Activated CD8-positive, alpha-beta memory T cell treated with anti-CD3 and anti-CD28 coated beads, Interleukin-2, amount 50 U/mL, for 24 hours (primary cell): Measurements from ENCODE around the gene TIMM13.
"Not testable (repeated sequence)": the region's sequence is repeated elsewhere in the genome, so short reads cannot be mapped to it uniquely, and the experiment has no call there.

ENCODE experiments used
- DNase-seq: peaks from one replicate; pipeline ENCODE4 v3.0.0-alpha.2; 2020; ENCODE audit errors: extremely low read depth

The TIMM13 gene

DNA sequence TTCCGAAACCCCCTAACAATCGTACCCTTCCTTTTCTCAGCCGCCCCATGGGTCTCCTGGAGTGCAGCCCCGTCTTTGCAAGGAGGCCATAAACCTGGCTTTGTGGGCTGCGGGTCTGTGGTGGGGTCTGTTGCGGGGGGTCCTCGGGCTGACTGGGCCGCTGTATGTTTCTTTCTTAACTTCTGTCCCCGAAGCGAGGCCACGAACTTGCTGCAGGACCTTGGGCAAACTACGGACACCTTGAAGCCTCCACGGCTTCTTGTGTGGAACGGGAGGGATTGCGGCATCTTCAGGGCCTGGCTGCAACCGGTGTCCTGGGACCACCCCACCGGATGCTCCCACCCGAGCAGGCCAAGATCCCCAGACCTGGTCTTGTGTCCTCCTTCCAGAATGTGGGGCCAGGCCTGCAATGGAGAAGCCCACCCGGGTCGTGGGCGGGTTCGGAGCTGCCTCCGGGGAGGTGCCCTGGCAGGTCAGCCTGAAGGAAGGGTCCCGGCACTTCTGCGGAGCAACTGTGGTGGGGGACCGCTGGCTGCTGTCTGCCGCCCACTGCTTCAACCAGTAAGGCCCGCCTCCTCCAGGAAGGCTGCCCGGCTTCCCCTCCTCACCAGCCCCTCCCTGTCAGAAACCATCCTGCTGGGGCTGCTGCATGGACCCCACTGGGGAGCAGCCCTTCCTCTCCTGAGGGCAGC lies 12.0 kb downstream of the TIMM13 start:
- DNase-seq = no peak

DNA sequence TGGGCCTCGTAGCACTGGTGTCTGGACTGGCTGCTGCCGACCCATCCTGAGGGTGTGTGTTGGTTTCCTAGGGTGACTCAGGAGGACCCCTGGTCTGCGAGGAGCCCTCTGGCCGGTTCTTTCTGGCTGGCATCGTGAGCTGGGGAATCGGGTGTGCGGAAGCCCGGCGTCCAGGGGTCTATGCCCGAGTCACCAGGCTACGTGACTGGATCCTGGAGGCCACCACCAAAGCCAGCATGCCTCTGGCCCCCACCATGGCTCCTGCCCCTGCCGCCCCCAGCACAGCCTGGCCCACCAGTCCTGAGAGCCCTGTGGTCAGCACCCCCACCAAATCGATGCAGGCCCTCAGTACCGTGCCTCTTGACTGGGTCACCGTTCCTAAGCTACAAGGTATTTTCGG lies 13.8 kb downstream of the TIMM13 start:
- no peak for DNase-seq

DNA sequence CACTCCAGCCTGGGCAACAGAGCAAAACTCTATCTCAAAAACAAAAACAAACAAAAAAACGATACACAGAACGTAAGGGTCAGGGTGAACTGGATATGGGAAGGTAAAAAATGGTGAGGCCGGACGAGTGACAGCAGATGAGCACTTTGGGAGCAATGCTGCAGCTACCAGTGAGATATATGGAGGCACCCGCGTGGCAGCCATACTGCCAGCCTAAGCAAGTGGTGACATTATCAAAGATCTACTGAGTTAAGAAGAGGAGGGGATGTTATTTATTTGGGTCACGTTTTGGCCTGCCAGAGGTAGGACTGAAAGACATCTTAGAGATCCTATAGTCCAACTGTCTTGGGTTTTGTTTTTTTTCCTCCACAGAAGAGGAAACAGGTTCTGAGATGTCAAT lies 14.2 kb downstream of the TIMM13 start:
- DNase-seq = no peak

DNA sequence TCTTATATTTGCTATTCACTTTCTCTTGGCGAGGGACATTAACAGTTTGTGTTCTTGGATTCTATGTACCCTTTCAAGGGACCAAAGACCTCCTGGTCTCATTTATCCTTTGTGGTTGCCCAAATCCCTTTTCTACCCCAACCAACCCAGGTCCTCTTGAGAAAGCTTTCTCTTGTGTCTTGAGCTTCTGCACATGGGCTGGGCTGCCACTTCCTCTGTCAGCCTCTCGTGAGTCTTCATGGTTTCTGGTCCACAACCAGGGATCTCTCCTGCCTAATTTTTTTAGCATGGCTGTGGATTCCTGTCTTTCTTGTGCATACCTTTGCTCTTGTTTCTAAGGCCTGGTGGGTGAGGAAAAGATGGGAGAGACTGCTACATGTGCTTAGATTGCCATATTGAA lies 14.9 kb downstream of the TIMM13 start:
- no peak for DNase-seq

DNA sequence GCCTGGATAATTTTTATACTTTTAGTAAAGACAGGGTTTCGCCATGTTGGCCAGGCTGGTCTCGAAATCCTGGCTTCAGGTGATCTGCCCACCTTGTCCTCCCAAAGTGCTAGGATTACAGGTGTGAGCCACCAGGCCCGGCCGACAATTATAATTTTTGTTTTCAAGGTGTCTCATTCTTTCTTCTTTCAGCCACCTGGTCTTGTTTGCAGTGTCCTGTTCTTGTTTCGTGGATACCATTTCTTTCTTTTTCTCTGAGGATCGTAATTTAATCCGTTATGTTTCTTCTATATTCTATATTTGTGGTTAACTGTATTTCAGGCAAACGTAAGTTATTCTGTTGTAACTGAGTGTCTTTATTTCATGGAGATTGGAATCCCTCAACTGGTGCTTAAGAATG lies 15.7 kb downstream of the TIMM13 start:
- no peak for DNase-seq

DNA sequence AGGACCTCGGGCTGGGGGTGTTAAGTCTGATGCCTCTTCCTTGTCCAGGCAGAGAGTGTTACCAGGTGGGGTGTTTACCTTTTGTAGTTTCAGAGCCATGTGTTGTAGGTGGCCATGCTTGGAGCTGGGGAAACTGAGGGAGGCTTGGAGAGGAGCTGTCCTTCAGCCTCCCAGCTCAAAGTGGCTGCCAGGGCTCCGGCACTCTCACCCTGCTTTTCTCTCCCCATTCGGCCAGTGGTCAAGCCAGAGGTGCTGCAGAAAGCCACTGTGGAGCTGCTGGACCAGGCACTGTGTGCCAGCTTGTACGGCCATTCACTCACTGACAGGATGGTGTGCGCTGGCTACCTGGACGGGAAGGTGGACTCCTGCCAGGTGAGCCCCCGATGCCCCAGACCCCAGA lies 17.4 kb downstream of the TIMM13 start:
- DNase-seq = no peak

DNA sequence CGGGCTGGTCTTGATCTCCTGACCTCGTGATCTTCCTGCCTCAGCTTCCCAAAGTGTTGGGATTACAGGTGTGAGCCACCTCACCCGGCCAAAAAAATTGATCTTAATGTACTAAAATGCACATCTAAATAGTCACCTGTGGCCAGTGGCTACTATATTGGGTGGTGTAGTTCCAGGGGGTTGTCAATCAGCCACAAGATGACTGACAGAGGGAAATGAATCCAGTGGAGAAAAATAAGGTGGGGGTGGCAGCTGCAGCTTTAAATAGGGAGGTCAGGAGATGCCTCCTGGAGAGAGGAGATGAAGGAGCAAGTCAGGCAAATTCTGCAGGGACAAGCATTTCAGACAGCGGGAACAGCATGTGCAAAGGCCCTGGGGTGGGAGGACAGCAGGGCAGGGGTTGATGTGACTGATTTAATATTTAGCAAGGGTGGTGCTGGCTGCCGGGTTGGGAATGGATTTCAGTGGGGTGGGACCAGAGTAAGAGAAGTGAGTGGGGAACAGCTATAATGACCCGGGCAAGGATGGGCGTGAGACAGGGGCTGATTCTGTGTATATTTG lies 18.0 kb downstream of the TIMM13 start:
- DNase-seq = no peak

DNA sequence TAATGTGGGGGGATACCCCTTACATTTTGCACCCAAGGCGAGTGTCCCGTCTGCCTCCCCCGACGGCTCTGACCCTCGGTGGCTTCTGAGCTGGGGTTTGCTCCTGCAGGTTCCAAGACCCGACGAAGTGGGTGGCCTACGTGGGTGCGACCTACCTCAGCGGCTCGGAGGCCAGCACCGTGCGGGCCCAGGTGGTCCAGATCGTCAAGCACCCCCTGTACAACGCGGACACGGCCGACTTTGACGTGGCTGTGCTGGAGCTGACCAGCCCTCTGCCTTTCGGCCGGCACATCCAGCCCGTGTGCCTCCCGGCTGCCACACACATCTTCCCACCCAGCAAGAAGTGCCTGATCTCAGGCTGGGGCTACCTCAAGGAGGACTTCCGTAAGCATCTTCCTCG lies 19.1 kb downstream of the TIMM13 start:
- DNase-seq = no peak

DNA sequence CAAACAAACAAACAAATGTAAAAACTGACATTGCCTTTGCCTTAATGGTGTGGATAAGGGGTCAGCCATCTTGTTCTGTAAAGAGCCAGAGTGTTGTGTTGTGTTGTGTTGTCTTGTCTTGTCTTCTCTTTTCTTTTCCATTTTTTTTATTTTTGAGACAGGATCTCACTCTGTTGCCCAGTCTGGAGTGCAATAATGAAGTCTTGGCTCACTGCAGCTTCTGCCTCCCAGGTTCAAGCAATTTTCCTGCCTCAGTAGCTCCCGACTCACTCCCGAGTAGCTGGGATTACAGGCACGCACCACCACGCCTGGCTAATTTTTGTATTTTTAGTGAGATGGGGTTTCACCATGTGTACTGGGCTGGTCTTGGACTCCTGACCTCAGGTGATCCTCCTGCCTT lies 27.8 kb downstream of the TIMM13 start:
- no peak for DNase-seq

DNA sequence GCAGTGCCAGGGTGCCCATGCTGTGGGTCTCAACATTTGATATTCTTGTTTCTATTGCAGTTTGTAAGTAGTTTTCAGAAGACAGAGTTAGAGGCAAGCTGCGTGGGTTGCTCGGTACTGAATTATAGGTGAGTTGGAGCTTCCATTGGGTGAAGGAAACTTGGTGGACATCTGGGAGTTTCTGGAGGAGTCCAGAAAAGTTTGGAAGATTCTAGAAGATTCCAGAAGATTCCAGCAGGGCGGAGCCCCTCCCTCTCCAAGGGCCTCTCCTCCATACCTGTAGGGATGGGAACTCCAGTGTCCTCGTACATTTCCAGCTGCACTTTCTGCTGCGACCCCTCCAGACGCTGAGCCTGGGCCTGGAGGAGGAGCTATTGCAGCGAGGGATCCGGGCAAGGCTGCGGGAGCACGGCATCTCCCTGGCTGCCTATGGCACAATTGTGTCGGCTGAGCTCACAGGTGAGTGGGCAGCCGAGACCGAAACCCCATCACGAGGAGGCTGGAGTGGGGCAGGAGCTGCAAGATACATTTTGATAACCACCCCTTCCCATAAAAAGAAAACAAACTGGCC lies 28.6 kb downstream of the TIMM13 start:
- DNase-seq = no peak

DNA sequence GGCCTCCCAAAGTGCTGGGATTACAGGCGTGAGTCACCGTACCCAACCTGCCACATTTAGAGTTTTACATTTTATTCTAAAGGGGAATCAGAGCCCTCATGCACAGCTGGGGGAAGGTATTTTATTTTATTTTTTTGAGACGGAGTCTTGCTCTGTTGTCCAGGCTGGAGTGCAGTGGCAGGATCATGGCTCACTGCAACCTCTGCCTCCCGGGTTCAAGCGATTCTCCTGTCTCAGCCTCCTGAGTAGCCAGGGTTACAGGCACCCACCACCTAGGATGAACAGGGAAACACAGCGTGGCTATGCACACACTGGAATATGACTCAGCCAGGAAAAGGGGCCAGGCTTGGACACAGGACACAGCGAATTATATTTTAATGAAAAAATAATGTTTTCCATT lies 30.2 kb downstream of the TIMM13 start:
- not testable (repeated sequence) for DNase-seq

DNA sequence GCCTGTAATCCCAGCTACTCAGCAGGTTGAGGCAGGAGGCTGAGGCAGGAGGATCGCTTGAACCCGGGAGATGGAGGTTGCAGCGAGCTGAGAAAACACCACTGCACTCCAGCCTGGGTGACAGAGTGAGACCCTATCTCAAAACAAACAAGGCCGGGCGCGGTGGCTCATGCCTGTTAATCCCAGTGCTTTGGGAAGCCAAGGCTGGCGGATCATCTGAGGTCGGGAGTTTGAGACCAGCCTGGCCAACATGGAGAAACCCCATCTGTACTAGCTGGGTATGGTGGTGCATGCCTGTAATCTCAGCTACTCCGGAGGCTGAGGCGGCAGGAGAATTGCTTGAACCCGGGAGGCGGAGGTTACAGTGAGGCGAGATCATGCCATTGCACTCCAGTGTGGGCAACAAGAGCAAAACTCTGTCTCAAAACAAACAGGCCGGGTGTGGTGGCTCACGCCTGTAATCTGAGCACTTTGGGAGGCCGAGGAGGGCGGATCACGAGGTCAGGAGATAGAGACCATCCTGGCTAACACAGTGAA lies 32.0 kb downstream of the TIMM13 start:
- DNase-seq = not testable (repeated sequence)

DNA sequence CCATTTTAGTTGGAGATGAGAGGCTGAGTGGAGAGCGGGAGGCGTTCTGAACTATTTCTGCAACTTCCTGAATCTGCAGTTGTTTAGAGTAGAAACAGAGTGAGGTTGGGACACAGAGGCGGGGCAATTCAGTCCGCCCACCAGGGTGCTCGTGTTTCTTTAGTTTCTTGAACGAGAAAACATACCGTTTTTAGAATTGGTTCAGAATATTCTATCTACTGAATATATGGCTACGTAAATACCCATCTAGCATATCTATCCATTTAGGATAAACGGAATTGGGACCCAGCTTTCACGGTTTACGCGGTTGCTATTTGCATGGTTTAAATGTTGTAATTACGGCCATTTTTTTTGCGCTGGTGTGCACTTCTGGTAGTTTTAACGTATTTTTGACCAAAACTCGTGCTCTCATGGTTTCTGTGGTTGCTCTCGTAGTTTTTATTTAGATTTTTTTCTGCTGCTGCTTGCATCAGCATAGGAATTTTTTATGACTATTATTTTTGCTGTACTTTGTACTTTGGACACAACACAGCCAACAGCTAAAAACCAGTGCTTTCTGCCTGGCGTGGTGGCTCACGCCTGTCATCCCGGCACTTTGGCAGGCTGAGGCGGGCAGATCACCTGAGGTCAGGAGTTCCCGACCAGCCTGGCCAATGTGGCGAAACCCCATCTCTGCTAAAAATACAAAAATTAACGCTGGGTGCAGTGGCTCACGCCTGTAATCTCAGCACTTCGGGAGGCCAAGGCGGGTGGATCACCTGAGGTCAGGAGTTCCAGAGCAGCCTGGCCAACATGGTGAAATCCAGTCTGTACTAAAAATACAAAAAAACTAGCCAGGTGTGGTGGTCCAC lies 32.7 kb downstream of the TIMM13 start:
- DNase-seq = no peak

DNA sequence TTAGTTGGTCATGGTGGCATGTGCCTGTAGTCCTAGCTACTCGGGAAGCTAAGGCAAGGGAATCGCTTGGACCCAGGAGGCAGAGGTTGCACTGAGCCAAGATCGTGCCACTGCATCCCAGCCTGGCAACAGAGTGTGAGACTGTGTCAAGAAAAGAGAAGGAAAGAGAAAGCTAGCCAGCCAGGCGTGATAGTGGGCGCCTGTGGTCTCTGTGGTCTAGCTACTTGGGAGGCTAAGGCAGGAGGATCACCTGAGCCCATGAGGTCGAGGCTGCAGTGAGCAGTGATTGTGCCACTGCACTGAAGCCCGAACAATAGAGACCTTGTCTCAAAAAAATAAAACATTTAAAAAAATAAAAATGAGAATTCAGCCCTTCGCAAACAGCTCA lies 33.3 kb downstream of the TIMM13 start:
- DNase-seq = no peak

DNA sequence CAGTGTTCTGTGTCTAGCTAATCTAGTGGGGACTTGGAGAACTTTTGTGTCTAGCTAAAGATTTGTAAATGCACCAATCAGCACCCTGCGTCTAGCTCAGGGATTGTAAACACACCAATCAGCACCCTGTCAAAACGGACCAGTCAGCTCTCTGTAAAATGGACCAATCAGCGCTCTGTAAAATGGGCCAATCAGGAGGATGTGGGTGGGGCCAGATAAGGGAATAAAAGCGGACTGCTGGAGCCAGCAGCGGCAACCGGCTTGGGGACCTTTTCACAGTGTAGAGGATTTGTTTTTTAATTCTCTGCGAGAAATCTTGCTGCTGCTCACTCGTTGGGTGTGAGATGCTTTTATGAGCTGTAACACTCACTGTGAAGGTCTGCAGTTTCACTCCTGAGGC lies 34.5 kb downstream of the TIMM13 start:
- not testable (repeated sequence) for DNase-seq

DNA sequence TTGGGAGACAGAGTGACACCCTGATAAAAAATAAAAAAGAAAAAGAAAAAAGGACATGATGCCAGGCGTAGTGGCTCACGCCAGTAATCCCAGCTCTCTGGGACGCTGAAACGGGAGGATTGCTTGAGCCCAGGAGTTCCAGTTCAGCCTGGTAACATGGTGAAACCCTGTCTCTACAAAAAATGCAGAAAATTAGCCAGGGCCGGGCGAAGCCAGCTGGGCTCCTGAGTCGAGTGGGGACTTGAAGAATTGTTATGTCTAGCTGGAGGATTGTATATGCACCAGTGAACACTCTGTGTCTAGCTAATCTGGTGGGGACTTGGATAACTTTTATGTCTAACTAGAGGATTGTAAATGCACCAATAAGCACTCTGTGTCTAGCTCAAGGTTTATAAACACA lies 35.0 kb downstream of the TIMM13 start:
- no peak for DNase-seq

DNA sequence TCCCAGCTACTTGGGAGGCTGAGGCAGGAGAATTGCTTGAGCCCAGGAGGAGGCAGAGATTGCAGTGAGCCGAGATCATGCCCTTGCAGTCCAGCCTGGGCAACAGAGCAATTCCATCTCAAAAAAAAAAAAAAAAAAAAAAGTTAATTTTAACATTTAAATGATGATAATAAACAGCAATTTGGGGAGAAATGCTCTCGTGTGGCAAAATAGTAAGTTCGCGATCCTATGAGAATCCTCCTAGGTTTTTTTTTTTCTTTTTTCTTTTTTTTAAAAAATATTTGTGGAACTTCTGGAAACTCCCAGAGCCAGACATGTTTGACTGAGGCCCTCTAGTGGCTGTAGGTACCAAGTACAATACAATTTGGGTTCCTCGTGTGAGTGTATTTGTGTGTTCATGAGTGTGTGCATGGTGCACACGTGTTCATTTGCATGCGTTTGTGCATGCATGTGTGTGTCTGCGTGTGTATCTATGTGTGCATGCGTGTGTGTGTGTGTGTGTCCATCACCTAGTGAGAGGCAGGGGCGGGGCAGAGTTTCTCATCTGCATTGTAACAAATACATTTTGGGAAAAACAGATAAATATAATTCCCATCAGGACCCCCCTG lies 36.2 kb downstream of the TIMM13 start:
- DNase-seq = no peak

DNA sequence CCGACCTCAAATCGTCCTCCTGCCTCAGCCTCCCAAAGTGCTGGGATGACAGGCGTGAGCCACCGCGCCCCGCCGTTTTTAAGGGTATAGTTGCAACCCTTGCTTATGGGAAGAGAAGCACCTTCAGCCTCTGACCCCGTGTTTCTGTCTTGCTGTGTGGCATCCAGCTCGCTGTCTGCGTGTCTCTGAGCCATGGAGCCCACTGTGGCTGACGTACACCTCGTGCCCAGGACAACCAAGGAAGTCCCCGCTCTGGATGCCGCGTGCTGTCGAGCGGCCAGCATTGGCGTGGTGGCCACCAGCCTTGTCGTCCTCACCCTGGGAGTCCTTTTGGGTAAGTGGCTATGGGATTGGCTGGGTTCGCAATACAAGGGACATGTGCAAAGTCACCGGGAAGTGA lies 37.8 kb downstream of the TIMM13 start:
- DNase-seq = no peak

DNA sequence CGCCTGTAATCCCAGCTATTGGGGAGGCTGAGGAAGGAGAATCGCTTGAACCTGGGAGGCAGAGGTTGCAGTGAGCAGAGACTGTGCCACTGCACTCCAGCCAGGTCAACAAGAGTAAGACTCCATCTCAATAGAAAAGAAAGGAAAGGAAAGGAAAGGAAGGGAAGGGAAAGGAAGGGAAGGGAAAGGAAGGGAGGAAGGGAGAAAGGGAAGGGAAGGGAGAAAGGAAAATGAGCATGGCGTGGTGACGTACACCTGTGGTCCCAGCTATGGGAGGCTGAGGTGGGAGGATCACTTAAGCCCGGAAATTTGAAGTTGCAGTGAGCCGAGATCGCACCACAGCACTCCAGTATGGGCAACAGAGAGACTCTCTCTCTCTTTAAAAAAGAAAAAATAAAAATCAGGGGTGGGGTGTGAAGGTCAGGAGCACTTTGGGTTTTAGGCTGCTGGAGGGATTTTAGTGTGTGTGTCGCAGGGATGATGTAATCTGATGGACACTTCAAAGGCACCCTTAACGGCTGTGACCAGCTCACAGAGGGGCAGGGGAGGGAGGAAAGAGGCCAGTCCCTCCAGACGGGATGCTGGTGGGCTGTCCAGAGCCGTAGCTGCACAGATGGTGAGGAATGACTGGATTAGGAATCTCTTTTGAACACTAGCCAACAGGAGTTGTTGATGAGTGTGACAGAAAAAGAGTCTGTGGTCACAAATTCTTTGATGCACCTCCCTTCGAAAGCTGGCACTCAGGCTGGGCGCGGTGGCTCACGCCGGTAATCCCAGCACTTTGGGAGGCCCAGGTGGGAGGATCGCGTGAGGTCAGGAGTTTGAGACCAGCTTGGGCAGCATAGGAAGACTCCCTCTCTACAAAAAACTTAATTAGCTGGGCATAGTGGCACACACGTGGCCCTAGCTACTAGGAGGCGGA lies 39.8 kb downstream of the TIMM13 start:
- DNase-seq = no peak

DNA sequence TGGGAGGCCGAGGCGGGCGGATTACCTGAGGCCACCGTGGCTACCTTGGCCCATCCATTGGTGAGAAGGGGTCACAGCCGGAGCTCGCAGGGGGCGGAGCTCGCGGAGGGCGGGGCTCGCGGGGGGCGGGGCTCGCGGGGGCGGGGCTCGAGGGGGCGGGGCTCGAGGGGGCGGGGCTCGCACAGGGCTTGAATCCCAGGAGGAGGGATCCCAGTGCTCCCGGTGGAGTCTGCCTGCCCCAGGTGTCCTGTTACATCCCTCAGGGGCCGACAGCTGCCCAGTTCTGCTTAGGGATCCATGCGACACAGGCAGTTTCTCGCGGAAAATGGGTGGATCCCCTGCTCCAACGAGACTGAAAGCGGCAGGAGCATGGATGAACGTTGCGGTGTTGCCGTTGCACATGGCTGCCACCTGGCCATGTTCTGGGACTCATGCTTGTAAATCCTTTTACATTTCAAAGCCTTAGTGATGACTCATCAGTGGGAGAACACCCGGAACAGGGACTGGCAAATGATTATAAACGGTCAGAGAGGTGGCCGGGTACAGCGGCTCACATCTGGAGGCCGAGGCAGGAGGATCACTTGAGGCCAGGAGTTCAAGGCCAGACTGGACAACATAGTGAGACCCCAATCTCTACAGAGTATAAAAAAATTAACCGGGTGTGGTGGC lies 42.2 kb downstream of the TIMM13 start:
- no peak for DNase-seq
